Measurements from ENCODE around the gene SHKBP1. TPM values are rescaled to one million over a fixed set of nuclear protein-coding genes. Genes with fewer than 3 reads are reported as not detected.

The SHKBP1 gene
- total and polyA plus RNA-seq, 2 of the 13 experiments (the other 11 are each of a cell fraction or from before 2014, with no cell fraction given): 16.2 to 17.4 TPM

- Histone ChIP-seq H3K9ac (ENCODE audit: insufficient read depth, low read depth, low read length) (no peak overlapping the region), H3K79me2 (ENCODE audit: insufficient read depth, low read length) (no peaks in the 10 kb centered on the region), H3K4me1 (ENCODE audit: insufficient read depth, low read length) (peaks cover 6% of the 10 kb centered on the region; the same call in 1 of the 2 replicates), H2AFZ (ENCODE audit: low read length) (no peak overlapping the region), H3K36me3 (replicated peaks in 1 of 2; ENCODE audit: control insufficient read depth in 1 of 2, insufficient read depth in 2 of 2, low read length in 2 of 2) (no peaks in the 10 kb centered on the region), H4K20me1 (ENCODE audit: insufficient read depth, low read length) (no peaks in the 10 kb centered on the region), H3K9me3 (ENCODE audit: low read length) (no peaks in the 10 kb centered on the region), H3K27me3 (ENCODE audit: control insufficient read depth in 1 of 2, insufficient read depth in 2 of 2, low read length in 2 of 2) (peaks cover 1 to 3% of the 10 kb centered on the region in 2 experiments; a peak in 3 of 5 replicates), H3K4me2 (ENCODE audit: low read depth, low read length) (no peak overlapping the region), H3K4me3 (replicated peaks in 1 of 3; ENCODE audit: insufficient read depth in 1 of 3, low read depth in 2 of 3, low read length in 3 of 3) (no peak overlapping the region), H3K27ac (ENCODE audit: extremely low read length, insufficient read depth, low read length) (no peak overlapping the region)
- DNase-seq (ENCODE audit: low spot score) (no peak), FAIRE-seq (no peak), ATAC-seq (no peak)
- intact Hi-C loops (cut with micrococcal nuclease; ENCODE audit: unreplicated experiment): no loop called here
- TF ChIP-seq ZNF234 (CRISPR knock-in tag; conservative IDR thresholded peaks at IDR 0.05) (no peak), ZNF768 (CRISPR knock-in tag; IDR thresholded peaks at IDR 0.05) (peak; percentile 55; the same call in 1 of the 2 replicates), ZBTB49 (CRISPR knock-in tag; IDR thresholded peaks at IDR 0.05; ENCODE audit: borderline replicate concordance) (no peak), ZNF232 (CRISPR knock-in tag; IDR thresholded peaks at IDR 0.05; ENCODE audit: borderline replicate concordance) (no peak)
- POLR2A ChIA-PET: no interaction called here
- CTCF ChIA-PET (ENCODE audit: low intra/inter-chr PET ratio, low total read pairs): interaction anchor here (1.6 kb wide), 1 partner anchor 9 kb away, joined by 3 read pairs; no protein-coding TSS in a partner anchor
- in situ Hi-C loops (cut with HindIII; ENCODE audit: extremely low pct_ligation_motif_present, low pct_unique_long_range_greater_than_20kb): no loop called here
- BruUV-seq (replicated peaks): no TSS peak
- 61% methylated on average over 2 of the region's 7 CpGs for WGBS (ENCODE audit: low lambda C conversion rate)
Observed at GRCh38 chr19:40625406-40626120, 48.9 kb downstream of the SHKBP1 start.

- H2AFZ ChIP-seq (ENCODE audit: low read length): no peak overlapping the region
- H4K20me1 ChIP-seq (ENCODE audit: insufficient read depth, low read length): no peaks in the 10 kb centered on the region
- ChIA-PET CTCF (ENCODE audit: low intra/inter-chr PET ratio, low total read pairs) (no interaction called here), POLR2A (no interaction called here)
- H3K9me3 ChIP-seq (ENCODE audit: low read length): no peaks in the 10 kb centered on the region
- no peaks in the 10 kb centered on the region for H3K79me2 ChIP-seq (ENCODE audit: insufficient read depth, low read length)
- H3K4me2 ChIP-seq (ENCODE audit: low read depth, low read length): no peak overlapping the region
- WGBS (ENCODE audit: low lambda C conversion rate): 60% methylated on average over 22 of the region's 24 CpGs
- FAIRE-seq (no peak), ATAC-seq (no peak), DNase-seq (ENCODE audit: low spot score) (no peak)
- intact Hi-C loops (cut with micrococcal nuclease; ENCODE audit: unreplicated experiment): no loop called here
- TF ChIP-seq ZNF678 (CRISPR knock-in tag; IDR thresholded peaks at IDR 0.05): no peak
- no peak for TF ChIP-seq IKZF1 (IDR thresholded peaks at IDR 0.05)
- no peak for TF ChIP-seq PRDM15 (CRISPR knock-in tag; IDR thresholded peaks at IDR 0.05)
- H3K4me1 ChIP-seq (ENCODE audit: insufficient read depth, low read length): peaks cover 6% of the 10 kb centered on the region; the same call in 1 of the 2 replicates
- H3K27me3 ChIP-seq (ENCODE audit: control insufficient read depth in 1 of 2, insufficient read depth in 2 of 2, low read length in 2 of 2): peaks cover 1 to 3% of the 10 kb centered on the region in 2 experiments; a peak in 3 of 5 replicates
- H3K9ac ChIP-seq (ENCODE audit: insufficient read depth, low read depth, low read length): no peak overlapping the region
- BruUV-seq (replicated peaks): no TSS peak
- H3K36me3 ChIP-seq (replicated peaks in 1 of 2; ENCODE audit: control insufficient read depth in 1 of 2, insufficient read depth in 2 of 2, low read length in 2 of 2): no peaks in the 10 kb centered on the region
- H3K4me3 ChIP-seq (replicated peaks in 1 of 3; ENCODE audit: insufficient read depth in 1 of 3, low read depth in 2 of 3, low read length in 3 of 3): no peak overlapping the region
- H3K27ac ChIP-seq (ENCODE audit: extremely low read length, insufficient read depth, low read length): no peak overlapping the region
- in situ Hi-C loops (cut with HindIII; ENCODE audit: extremely low pct_ligation_motif_present, low pct_unique_long_range_greater_than_20kb): no loop called here
Observed at GRCh38 chr19:40626918-40627317, 50.2 kb downstream of the SHKBP1 start.
